Activated CD4-positive, alpha-beta T cell treated with anti-CD3 and anti-CD28 coated beads, Interleukin-2, amount 50 U/mL, for 24 hours (primary cell): ENCODE data around the gene MACROD2.

Source experiments
- DNase-seq, 2 donors: peaks; one replicate each; pipeline ENCODE4 v3.0.0-alpha.2; 2020; ENCODE audit warnings: low read depth in 1 of 2, low spot score in 1 of 2

Gene MACROD2

GRCh38 chr20:14928083-14928482, 932.8 kb downstream of the MACROD2 start:
- DNase-seq = no peak

- no peak for DNase-seq
Observed at GRCh38 chr20:14929388-14929787, 934.1 kb downstream of the MACROD2 start.

GRCh38 chr20:14932040-14932439, 936.7 kb downstream of the MACROD2 start:
- DNase-seq = no peak

- no peak for DNase-seq
Observed at GRCh38 chr20:14935285-14935684, 940.0 kb downstream of the MACROD2 start.

- DNase-seq = no peak
Observed at GRCh38 chr20:14937021-14937420, 941.7 kb downstream of the MACROD2 start.

GRCh38 chr20:14937846-14938245, 942.5 kb downstream of the MACROD2 start:
- no peak for DNase-seq

- DNase-seq = no peak
Observed at GRCh38 chr20:14947536-14947935, 952.2 kb downstream of the MACROD2 start.

GRCh38 chr20:14947946-14948345, 952.6 kb downstream of the MACROD2 start:
- no peak for DNase-seq

GRCh38 chr20:14948416-14948815, 953.1 kb downstream of the MACROD2 start:
- DNase-seq = no peak

- DNase-seq = no peak
Observed at GRCh38 chr20:14950633-14951032, 955.3 kb downstream of the MACROD2 start.

GRCh38 chr20:14951105-14951504, 955.8 kb downstream of the MACROD2 start:
- no peak for DNase-seq

- no peak for DNase-seq
Observed at GRCh38 chr20:14951707-14952418, 956.5 kb downstream of the MACROD2 start.

GRCh38 chr20:14953736-14954135, 958.4 kb downstream of the MACROD2 start:
- no peak for DNase-seq

GRCh38 chr20:14955399-14955798, 960.1 kb downstream of the MACROD2 start:
- no peak for DNase-seq

- no peak for DNase-seq
Observed at GRCh38 chr20:14956026-14956425, 960.7 kb downstream of the MACROD2 start.

- DNase-seq = no peak
Observed at GRCh38 chr20:14956538-14956937, 961.2 kb downstream of the MACROD2 start.

- DNase-seq = no peak
Observed at GRCh38 chr20:14957402-14957801, 962.1 kb downstream of the MACROD2 start.

GRCh38 chr20:14958626-14959025, 963.3 kb downstream of the MACROD2 start:
- no peak for DNase-seq

GRCh38 chr20:14959506-14960475, 964.5 kb downstream of the MACROD2 start:
- no peak for DNase-seq

- no peak for DNase-seq
Observed at GRCh38 chr20:14960831-14961230, 965.5 kb downstream of the MACROD2 start.

GRCh38 chr20:14963262-14963663, 967.9 kb downstream of the MACROD2 start:
- no peak for DNase-seq

GRCh38 chr20:14966203-14966602, 970.9 kb downstream of the MACROD2 start:
- no peak for DNase-seq
